NCI-H1436 treated with DMSO at 0.1 percent for 48 hours (cell line): ENCODE results near the gene CXCL12.

Source experiments
- DNase-seq: peaks from one replicate; lab custom pipeline; 2025; lab: John Stamatoyannopoulos, UW

The CXCL12 gene

DNA sequence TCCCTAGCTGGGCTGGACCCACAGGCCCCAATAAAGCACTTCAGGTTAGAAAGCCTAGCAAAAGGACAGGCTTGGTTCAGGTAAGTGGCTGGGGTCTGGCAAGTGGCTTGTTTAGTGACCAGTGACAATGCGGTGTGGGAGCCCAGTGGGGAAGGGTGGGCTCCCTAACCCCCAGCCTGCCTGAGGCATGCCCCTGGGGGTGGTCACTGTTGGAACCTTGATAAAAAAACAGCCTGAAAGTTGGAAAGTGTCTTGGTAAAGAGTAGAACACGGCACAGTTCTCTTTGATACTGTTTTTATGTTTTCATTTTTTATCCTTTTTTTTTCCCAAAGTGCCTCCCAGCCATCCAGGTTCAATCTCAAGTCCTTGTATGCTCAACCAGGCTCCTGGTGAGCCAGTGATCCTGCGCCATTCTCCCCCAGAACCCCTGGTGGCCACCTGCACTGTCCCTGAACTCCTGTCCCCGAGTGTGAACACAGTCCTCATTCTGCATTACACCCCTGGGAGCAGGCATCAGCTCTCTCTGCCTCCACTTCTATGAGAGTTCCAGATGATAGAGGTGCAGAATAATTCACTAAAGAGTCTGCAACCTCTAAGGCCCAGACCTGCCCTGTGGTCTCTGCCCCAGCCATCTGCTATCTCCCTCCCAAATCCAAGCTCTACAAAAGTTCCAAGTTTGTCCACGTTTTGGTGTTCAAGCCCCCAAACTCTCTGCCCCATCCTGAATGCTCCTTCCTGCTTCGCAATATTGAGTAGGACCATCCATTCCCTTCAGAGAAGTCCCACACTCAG, 15.0 kb upstream of the CXCL12 start:
- DNase-seq, result no peak

DNA sequence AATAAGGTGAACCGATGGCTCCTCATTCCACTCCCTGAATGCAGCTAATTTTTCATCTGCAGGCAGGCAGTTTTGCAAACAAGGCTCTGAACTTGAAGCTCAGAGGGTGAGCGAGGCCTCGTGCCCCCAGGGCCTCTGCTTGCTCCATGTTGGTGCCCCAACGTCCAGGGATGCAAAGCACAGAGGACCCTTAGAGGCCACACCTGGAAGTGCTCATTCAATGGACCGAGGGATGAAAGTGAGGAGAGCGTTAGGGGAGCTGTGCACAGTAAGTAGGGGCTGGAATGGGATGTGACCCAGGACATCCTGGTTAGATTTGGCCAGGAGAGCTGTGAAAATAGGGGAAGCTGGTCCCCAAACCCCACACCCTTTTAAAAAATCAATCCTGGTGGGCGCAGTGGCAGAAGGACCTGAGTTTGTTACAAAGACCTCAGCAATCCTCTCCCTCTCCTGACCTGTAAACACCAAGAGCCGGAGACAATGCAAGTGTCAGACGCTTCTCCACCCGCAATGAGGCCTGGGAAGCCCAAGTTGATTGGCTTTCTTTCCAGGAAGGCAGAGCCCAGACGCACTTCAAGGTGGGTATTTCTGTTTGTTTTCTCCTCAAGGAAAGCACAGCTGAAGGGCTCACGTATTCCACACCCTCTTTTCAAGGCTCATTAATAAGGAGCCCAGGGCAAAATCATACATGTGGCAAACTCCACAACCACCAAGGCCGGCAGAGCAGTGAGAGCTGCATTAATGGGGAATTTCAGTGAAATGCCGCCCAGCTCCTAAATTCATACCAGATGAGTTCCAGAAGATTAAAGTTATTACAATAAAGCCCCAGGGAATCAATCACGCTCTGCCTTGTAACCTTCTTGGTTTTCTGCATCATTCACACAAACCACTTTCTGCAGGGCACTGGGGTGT, 14.1 kb upstream of the CXCL12 start:
- no peak for DNase-seq

DNA sequence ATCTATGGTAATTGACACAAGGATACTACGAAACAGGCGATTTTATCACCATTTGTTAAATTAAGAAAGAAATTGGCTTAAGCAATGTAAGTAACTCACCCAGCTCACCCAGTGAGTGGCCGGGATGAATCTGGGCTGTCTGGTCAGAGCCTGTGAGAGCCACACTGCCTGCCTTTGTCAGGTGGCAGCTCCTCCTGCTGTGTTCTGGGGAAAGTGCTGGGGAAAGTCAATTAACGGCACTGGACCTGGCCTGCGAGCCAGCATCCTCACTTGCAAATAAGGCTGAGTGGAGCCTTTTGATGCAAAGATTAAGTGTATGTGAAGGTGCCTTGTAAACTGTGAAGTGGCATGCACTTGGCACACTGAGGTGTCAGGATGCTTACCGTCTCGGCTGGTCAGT, 13.4 kb upstream of the CXCL12 start:
- DNase-seq, result no peak

DNA sequence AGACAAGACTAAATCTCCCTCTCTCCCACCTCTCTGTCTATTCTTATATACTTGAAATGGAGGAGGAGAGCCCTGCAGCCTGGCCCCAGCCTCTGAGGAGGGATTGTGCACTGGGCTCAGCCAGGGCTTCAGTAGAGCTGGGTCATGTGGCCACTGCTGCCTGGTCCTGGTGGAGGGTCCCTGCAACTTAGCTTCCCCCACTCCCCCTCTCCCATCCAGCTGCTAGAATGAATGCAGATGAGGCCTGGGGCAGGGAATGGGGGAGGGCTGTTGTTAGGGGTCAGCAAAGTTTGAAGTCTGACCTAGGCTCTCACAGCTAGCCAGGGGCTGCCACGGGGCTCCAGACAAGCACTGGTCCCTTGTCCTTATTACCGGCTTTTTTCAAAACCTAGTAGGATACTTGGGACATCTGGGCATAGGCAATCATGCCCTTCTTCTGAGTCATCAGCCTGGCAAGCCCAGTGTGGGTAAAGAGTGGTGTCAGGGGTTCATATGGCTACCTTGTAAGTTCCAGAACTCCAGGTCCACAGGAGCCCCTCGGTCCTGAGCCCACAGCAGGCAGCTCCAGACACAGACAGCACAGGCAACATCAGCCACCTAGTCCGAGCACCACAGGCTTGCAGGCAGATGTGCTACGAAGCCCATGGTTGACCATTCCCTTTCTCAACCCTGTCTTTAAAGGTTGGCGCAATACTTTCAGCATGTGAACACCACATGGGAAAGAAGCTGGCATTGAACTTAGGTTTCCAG, 12.8 kb upstream of the CXCL12 start:
- no peak for DNase-seq

DNA sequence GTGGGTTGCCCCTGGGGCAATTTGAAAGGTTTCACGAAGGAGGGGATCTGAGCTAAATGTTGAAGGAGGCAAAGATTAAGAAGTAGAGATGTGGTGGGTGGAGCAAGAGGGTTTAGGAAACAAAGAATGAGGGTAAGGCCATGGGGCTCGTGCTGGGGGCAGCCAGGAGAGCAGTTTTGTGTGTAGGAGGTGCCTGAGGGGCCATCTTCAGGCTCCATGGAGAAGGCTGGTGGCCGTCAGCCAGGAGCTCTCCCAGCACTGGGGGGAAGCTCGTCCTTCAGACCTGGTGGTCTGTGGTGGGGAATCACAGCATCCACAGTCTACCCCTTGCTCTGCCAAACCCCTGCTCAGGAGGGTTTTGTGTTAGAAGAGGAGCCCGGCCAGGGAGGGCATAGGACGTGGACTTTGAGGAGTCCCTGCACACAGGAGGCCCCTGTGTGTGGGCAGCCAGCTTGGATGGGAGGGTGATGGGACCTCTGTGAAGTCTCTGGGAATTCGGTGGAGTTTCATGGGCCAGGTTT, 11.8 kb upstream of the CXCL12 start:
- no peak for DNase-seq

DNA sequence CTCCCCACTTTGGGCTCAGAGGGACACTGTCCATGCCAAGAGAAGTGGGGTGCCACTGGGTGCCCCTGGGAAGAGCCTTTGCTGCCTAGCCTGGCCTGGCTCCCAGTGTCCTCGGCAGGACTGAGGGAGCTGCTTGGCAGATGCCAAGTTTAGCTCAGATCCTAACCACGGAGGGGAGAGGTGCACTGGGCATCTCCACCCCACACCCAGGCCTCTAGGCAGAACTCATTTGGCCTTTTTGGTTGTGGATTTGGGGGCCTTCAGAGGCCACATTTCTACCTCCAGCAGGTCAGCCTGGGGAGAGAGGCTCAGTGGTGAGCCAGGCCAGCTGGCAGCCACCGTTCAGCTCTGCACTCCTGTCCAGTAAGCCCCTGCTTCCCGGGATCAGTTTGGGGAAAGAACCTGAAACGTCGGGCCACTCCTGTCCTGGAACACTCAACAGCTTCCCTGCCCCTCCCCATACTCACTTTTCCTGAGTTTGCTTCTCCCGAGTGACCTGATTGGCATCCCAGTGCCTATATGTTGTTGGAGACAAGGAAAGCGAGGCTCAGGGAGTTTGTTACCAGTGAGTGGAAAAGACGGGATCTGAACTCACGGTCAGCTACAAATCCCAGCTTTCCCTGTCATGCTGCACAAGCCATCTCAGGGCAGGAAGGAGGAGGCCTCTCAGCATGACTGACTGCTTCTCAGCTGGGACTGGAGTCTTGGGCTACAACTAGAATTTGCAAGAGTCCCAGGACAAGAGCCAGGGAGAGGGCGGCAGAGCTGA, 11.2 kb upstream of the CXCL12 start:
- no peak for DNase-seq

DNA sequence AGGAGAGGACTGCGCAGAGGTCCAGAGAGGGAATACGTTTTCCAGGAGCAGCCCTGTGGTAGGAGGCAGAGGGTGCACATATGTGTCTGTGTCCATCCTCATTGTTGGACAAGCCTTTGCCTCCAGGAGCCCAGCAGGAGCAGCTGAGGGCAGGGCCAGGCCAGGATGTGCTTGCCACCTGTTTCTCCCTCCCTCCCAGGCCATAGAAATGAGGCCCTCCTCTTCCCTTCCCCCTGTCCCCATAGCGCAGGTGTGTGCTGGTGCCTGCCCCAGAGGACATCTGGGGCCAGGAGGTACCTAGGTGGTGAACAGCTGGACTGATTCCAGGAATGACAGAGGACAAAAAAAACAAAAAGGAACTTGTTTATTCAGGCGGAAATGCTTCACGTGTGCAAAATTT, 10.5 kb upstream of the CXCL12 start:
- DNase-seq, result no peak

DNA sequence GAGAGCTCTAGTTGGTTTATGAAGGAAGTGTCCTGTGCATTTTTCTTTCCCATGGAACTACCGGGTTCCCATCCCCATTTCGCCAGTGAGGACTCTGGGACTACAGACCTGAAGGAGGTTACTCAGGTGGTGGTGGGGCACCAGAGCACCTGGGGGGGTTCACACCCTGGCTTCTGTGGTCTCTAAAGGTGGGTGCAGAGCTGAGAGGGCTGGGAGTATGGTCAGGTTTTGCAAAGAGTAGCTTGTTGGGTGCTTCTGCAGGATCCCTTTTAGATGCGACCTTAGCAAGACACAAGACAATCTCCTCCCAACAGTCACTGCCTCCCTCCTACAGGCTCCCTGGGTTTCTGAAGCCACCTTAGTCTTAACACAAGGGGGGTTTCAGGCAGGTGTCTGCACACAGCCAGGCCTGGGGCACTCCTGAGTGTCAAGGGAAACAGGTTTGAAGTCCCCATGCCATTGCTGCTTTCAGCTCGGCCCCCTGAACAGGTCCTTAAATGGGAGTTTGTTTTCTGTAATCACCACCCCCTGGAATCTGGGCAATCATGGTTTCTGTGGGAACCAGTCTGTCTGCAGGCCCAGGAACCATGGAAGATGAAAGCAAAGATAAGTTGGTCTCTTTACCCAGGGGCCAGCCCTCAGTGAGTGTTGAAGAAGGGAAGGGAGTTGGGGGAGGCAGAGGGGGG, 9.9 kb upstream of the CXCL12 start:
- no peak for DNase-seq

DNA sequence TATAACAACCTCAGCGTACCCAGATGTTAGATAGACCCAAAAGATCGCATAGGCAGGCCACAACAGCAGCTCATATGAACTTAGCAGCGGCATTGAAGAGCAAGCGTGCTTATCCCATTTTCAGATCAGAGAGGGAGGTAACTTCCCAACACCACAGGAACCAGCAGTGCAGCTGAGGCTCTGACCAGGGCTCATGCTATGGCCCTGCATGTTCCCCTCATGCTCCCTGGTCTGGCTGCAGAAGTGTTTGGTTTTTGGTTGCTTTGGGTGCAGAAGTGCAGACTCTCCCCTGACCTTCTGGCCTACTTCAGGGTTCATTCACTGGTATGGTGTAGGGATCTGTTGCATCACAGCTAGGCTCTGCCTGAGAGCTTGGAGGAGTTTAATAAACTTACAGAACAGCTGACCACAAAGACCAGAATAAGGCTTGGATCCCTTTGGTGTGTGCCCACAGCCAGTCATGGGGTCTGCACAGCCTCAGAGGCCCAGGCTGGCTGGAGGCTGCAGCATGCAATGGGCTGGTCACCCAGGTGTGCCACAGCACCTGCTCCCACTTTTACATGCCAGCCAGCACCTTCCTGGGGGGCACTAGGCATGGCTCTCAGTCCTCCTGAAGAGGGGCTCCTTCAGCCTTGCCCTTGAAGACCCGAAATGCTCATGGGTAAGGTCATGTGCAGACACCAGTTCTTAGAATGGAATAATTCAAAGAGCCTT, 9.1 kb upstream of the CXCL12 start:
- DNase-seq, result no peak

DNA sequence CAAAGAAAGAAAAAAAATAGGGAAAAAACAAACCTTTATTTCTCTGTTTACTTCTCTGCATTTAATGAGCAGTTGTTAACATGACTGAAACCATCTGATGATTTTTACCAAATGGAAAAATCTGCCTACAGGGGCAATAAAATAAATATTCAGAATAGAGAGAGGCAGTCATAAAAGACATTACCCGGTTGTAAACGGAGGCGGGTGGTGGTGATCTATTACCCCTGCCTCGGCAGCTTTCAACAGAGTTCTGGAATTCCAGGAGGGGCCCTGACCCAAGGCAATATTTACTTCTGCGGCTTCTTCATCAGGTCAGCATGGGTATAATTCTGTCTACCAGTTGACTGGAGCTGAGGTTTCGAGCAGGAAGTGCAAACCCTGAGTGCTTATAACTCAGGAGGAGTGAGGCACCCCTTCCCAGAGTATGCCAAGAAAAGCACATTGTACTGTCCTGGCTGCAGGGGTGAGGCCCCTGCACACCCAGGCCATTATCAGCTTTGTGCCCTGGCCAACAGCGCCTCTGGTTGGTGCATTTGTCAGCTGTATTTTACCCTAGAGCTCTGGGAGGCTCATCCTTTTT, 8.2 kb upstream of the CXCL12 start:
- DNase-seq, result no peak

DNA sequence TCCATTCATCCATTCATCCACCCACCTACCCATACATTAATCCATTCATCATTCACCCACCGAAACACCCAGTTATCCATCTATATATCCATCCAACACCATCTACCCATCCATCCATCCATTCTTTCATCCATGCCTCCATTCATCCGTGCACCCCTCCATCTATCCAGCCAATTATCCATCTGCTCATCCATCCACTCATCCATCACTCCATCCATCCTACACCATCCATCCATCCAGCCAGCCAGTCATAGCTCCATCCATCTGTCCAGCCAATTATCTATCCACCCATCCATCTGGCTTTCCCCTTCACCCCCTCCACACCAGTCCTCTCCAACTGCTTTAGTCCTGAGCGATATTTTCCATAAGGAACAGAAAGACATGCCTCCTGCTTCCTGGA, 7.5 kb upstream of the CXCL12 start:
- DNase-seq, result no peak

DNA sequence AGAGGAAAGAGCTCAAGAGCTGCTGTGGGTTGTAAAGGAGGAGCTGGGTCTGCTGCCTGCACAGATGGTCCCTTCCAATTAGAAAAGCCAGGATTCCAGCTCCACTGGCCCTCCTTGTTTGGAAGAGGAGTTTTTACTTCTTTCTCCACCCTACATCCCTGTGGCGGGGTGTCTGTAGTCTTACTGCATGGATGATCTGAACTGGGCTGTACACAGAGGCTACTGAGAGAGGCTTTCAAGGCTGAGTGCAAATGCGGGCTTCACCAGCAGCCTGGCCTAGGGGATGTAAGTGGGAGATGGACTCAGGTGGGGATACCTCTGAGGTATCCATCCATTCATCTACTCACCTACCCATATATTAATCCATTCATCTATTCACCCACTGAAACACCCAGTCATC, 7.1 kb upstream of the CXCL12 start:
- DNase-seq, result no peak

DNA sequence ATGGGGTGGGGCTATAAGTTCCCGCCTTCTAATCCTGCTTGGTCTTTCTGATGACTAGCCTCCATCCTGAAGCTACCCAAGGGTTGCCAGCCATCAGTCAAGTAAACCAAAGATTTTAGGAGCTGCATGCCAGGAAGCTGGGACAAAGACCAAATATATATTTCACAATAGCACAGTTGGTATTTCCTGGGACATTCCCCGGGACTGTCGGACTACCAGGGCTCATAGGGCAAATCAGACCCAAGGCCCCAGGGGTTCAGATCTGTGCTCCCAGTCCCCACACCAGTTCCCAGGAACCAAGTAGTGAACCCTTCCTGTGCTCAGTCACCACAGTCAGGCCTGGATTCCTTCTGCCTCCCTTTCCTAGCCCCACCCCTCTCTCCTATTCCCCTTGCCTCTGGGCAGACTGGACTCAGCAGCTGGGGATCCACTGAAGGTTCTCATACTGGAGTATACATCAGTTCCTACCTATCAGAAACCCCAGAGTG, 5.7 kb upstream of the CXCL12 start:
- DNase-seq, result no peak

DNA sequence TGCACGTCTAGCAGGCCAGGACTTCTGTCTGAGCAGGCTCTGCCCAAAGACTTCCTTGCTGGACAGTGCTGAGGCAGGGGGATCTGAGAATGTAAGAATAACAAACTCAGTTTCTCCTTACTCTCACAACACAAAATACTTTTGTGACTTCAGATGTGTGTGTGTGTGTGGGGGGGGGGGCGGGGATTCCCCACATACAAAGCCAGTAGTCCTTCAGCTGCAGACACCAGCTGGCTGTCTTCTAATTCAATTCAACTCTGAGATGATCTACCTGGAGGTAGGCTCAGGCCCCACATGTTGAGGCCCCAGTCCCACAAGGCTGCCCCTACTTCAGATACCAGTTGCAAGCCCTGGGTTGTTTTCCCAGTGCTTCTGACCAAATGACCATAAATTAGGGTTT, 4.7 kb upstream of the CXCL12 start:
- DNase-seq, result no peak

DNA sequence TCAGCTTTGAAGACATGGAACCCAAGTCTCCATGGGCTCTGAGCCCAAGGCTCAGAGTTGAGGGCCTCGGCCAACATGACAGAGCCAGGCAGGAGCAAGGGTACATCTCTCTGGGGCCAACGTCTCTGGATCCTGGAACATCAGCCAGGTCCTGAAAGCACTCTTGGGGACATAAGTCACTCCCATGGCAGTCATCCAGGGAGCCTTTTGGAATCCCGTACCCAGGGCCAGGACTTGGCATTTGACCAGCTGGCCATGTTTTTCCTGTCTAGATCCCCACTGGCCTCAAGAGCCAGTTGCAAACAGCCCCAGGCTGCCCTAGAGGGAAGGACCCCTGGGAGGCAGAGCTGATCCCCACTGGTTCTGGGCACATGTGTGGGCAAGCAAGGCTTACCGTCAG, 4.3 kb upstream of the CXCL12 start:
- DNase-seq, result no peak

DNA sequence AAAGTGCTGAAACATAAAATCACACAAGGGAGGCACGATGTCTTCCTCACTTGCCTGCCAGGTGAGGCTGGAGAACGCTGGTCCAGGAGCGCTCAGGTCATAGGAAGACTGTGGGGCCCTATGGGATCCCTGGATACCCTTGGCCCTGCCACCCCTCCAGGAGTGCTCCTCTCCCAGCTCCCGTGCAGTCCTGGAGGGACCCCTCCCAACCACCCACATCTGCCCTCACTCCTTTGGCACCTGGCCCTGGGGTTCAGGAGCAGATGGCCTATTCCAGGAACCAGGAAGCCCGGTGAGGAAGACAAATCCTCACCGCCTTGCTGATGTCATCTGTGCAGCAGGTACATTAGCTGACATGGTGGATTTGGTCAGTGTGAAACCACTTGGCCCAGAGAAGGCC, 3.7 kb upstream of the CXCL12 start:
- no peak for DNase-seq

DNA sequence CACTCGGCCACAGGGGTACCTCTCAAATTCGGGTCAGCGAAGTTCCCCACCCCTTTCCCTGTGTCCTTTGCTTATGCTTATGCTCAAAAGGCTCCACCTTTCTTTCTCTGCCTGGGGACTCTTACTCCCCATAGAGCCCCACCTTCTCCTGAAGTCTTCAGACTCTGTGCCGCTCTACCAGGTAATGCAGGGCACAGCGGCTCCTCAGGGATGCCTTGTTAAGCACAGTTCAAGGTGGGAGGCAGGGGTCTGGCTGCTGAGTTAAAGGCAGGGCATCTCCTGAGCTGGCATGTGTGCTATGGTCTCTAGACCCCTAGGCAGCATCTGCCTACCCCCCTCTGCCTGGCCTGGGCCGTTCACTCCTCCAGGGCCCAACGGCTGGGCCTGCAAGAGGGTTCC, 3.0 kb upstream of the CXCL12 start:
- no peak for DNase-seq

DNA sequence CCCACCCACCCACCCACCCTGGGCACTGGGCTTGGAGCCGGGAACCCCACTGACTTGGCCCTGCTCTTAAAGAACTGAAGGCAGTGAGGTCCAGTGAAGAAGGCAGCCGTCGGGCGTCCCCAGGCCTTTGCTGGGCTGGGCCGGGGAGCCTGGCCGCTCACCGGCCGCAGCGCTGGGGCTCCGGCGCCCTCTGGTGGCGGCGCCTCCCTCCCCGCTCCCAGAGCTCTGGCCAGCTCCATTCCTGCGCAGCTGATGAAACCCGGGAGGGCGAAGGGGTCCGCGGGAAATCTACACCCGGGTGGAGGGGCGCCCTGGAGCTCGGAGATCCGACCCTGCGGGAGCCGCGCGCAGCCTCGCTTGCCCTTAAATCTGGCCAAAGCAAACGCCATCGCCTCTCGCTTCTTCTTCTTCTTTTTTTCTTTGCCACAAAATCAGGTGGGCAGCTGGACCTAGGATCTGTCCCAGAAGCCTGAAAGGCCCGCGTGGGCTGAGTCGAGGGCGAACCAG, 1.7 kb upstream of the CXCL12 start:
- DNase-seq, result no peak

DNA sequence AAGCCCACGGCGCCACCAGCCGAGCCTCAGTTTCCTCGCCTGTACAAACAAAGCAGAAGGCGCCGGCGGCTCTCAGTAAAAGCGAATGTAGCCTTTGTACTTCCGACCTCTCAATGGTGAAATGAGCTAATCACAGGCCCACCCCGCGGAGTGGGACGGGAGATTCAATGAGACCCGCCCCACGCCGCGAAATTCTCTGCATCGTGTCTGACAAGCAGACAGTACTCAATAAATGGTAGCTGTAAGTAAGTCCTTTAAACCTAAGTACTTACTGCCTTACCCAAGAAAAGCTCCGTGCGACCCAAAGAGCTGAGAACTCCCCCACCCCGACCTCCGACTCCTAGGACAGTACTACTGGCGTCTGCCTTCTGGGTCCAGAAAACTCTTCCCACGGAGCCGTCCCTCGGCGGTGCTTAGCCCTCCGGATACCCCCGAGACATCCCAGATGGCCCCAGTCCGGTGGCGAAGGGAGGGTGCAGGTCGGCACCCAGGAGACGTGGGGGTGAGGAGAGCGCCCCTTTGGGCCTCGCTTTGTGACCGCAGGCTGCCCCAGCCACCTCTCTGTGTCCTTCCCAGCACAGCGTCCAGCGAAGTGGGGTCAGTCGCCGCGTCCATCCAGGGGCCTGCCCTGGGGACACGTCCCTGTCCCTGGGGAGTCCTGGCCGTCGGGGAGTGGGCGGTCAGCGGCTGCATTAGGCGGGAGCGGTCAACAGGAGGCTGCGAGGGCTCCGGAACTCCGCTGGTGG, 972 bp upstream of the CXCL12 start:
- DNase-seq, result no peak
